Neural cell (in vitro differentiated cells): Measurements from ENCODE around the gene CAPN12. TPM values are rescaled to one million over a fixed set of nuclear protein-coding genes. Genes with fewer than 3 reads are reported as not detected.

ENCODE experiments used
- H2AFZ ChIP-seq: fragments of 200-600, 300-800 bp; sonication (generic), shearing (Covaris generic); 2 replicates; pipeline ENCODE4 v1.6.0; 2014; ENCODE audit warnings: low read depth, mild to moderate bottlenecking, antibody characterized with exemption, low read length, moderate library complexity
- H3F3A ChIP-seq: fragments of 200-600 bp; shearing (Covaris generic); 2 replicates; pipeline ENCODE4 v1.6.1; 2016; ENCODE audit warnings: mild to moderate bottlenecking, moderate library complexity, mixed read lengths, antibody characterized with exemption, low read length; ENCODE audit not compliant: insufficient read depth, poor library complexity, severe bottlenecking
- H3K27ac ChIP-seq: fragments of 200-600, 300-800 bp; sonication (generic), shearing (Covaris generic); 2 replicates; pipeline ENCODE4 v1.5.1; 2014; ENCODE audit warnings: mild to moderate bottlenecking, low read length, moderate library complexity
- H3K27me3 ChIP-seq: fragments of 300-800, 200-600 bp; sonication (generic), shearing (Covaris generic); 2 replicates; pipeline ENCODE4 v1.6.0; 2014; ENCODE audit warnings: mild to moderate bottlenecking, low read depth, low read length, moderate library complexity; ENCODE audit not compliant: insufficient read depth
- H3K36me3 ChIP-seq: fragments of 300-800, 200-600 bp; sonication (generic), shearing (Covaris generic); 2 replicates; pipeline ENCODE4 v1.5.1; 2014; ENCODE audit warnings: mild to moderate bottlenecking, antibody characterized with exemption, low read length, moderate library complexity; ENCODE audit not compliant: insufficient read depth
- H3K4me2 ChIP-seq: fragments of 300-800, 200-600 bp; sonication (generic), shearing (Covaris generic); 2 replicates; pipeline ENCODE4 v1.6.0; 2014; ENCODE audit warnings: mild to moderate bottlenecking, low read length
- H3K4me3 ChIP-seq: fragments of 300-800, 200-600 bp; sonication (generic), shearing (Covaris generic); 2 replicates; pipeline ENCODE4 v1.5.1; 2014; ENCODE audit warnings: mild to moderate bottlenecking, low read length, moderate library complexity
- H3K79me2 ChIP-seq: fragments of 200-600 bp; shearing (Covaris generic); replicated peaks from 2 replicates; pipeline ENCODE4 v1.6.0; 2014; ENCODE audit warnings: mild to moderate bottlenecking, low read length, moderate library complexity; ENCODE audit not compliant: insufficient read depth
- H3K9ac ChIP-seq: fragments of 300-800, 200-600 bp; sonication (generic), shearing (Covaris generic); 2 replicates; pipeline ENCODE4 v1.6.1; 2016; ENCODE audit warnings: mild to moderate bottlenecking, low read length, mixed read lengths
- H3K9me2 ChIP-seq: fragments of 200-600 bp; shearing (Covaris generic); 2 replicates; pipeline ENCODE4 v1.6.1; 2016; ENCODE audit warnings: mild to moderate bottlenecking, low read length, mixed read lengths; ENCODE audit not compliant: insufficient read depth
- H3K9me3 ChIP-seq: fragments of 200-600, 300-800 bp; sonication (generic), shearing (Covaris generic); 2 replicates; pipeline ENCODE4 v1.6.1; 2016; ENCODE audit warnings: mild to moderate bottlenecking, mixed run types, low read length, moderate library complexity, mixed read lengths
- H4K20me1 ChIP-seq: fragments of 200-600 bp; shearing (Covaris generic); 2 replicates; pipeline ENCODE4 v1.6.1; 2016; ENCODE audit warnings: mild to moderate bottlenecking, mixed run types; ENCODE audit not compliant: insufficient read depth
- CTCF ChIP-seq: fragments of 450-650 bp; IDR thresholded peaks from 2 replicates; pipeline ENCODE4 v1.5.1; 2014; ENCODE audit warnings: antibody characterized with exemption, mild to moderate bottlenecking, moderate library complexity; ENCODE audit not compliant: poor library complexity, severe bottlenecking
- EP300 ChIP-seq: fragments of 450-650 bp; conservative IDR thresholded peaks from 2 replicates; pipeline ENCODE4 v1.6.1; 2014; ENCODE audit warnings: antibody characterized with exemption, mild to moderate bottlenecking, moderate library complexity; ENCODE audit not compliant: poor library complexity, severe bottlenecking
- EZH2 ChIP-seq: fragments of 200-600, 300-800 bp; shearing (Covaris generic), sonication (generic); IDR thresholded peaks from 2 replicates; pipeline ENCODE4 v1.6.1; 2014; ENCODE audit warnings: antibody characterized with exemption, low read length, borderline replicate concordance, mild to moderate bottlenecking; ENCODE audit not compliant: insufficient read depth, poor library complexity, severe bottlenecking
- MXI1 ChIP-seq: fragments of 450-650 bp; conservative IDR thresholded peaks from 2 replicates; pipeline ENCODE4 v1.6.1; 2014; ENCODE audit warnings: antibody characterized with exemption, mild to moderate bottlenecking; ENCODE audit not compliant: poor library complexity, severe bottlenecking
- POLR2AphosphoS5 ChIP-seq: IDR thresholded peaks from 2 replicates; pipeline ENCODE4 v1.6.1; 2012
- RAD21 ChIP-seq: fragments of 450-650 bp; conservative IDR thresholded peaks from 2 replicates; pipeline ENCODE4 v1.6.1; 2014; ENCODE audit warnings: antibody characterized with exemption, mild to moderate bottlenecking, moderate library complexity
- SMC3 ChIP-seq: fragments of 450-650 bp; conservative IDR thresholded peaks from 2 replicates; pipeline ENCODE4 v1.6.1; 2014; ENCODE audit warnings: antibody characterized with exemption, mild to moderate bottlenecking, moderate library complexity; ENCODE audit not compliant: poor library complexity
- TAF1 ChIP-seq: IDR thresholded peaks from 2 replicates; pipeline ENCODE4 v1.6.1; 2012; ENCODE audit warnings: low read depth
- polyA plus RNA-seq: library from polyadenylated mRNA; depleted of rRNA; stranded (reverse); fragments of >200 nt; gene quantifications from 2 replicates; pipeline ENCODE4 v1.2.3, GENCODE V29; 2014
- TF ChIP-seq, protein P1 (sequence below): IDR thresholded peaks from 2 replicates; pipeline ENCODE4 v1.6.1; 2012; ENCODE audit warnings: borderline replicate concordance

The CAPN12 gene
- polyA plus RNA-seq, 1 donor from 2014 or later = not detected

- Histone ChIP-seq H3K27ac (no peak overlapping the region), H3K4me2 (no peak overlapping the region), H3K36me3 (no peaks in the 10 kb centered on the region), H3K9ac (no peak overlapping the region), H2AFZ (no peak overlapping the region), H3K9me2 (no peaks in the 10 kb centered on the region), H3F3A (no peaks in the 10 kb centered on the region), H4K20me1 (no peaks in the 10 kb centered on the region), H3K27me3 (no peaks in the 10 kb centered on the region), H3K79me2 (no peaks in the 10 kb centered on the region), H3K9me3 (no peaks in the 10 kb centered on the region), H3K4me3 (no peak overlapping the region)
- TF ChIP-seq, protein P1, sequence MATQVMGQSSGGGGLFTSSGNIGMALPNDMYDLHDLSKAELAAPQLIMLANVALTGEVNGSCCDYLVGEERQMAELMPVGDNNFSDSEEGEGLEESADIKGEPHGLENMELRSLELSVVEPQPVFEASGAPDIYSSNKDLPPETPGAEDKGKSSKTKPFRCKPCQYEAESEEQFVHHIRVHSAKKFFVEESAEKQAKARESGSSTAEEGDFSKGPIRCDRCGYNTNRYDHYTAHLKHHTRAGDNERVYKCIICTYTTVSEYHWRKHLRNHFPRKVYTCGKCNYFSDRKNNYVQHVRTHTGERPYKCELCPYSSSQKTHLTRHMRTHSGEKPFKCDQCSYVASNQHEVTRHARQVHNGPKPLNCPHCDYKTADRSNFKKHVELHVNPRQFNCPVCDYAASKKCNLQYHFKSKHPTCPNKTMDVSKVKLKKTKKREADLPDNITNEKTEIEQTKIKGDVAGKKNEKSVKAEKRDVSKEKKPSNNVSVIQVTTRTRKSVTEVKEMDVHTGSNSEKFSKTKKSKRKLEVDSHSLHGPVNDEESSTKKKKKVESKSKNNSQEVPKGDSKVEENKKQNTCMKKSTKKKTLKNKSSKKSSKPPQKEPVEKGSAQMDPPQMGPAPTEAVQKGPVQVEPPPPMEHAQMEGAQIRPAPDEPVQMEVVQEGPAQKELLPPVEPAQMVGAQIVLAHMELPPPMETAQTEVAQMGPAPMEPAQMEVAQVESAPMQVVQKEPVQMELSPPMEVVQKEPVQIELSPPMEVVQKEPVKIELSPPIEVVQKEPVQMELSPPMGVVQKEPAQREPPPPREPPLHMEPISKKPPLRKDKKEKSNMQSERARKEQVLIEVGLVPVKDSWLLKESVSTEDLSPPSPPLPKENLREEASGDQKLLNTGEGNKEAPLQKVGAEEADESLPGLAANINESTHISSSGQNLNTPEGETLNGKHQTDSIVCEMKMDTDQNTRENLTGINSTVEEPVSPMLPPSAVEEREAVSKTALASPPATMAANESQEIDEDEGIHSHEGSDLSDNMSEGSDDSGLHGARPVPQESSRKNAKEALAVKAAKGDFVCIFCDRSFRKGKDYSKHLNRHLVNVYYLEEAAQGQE = no peak
- TF ChIP-seq EP300 (no peak), EZH2 (no peak), SMC3 (no peak), POLR2AphosphoS5 (no peak), MXI1 (no peak), RAD21 (no peak), CTCF (no peak), TAF1 (no peak)
Observed at GRCh38 chr19:38696729-38697055, 47.6 kb downstream of the CAPN12 start.

DNA sequence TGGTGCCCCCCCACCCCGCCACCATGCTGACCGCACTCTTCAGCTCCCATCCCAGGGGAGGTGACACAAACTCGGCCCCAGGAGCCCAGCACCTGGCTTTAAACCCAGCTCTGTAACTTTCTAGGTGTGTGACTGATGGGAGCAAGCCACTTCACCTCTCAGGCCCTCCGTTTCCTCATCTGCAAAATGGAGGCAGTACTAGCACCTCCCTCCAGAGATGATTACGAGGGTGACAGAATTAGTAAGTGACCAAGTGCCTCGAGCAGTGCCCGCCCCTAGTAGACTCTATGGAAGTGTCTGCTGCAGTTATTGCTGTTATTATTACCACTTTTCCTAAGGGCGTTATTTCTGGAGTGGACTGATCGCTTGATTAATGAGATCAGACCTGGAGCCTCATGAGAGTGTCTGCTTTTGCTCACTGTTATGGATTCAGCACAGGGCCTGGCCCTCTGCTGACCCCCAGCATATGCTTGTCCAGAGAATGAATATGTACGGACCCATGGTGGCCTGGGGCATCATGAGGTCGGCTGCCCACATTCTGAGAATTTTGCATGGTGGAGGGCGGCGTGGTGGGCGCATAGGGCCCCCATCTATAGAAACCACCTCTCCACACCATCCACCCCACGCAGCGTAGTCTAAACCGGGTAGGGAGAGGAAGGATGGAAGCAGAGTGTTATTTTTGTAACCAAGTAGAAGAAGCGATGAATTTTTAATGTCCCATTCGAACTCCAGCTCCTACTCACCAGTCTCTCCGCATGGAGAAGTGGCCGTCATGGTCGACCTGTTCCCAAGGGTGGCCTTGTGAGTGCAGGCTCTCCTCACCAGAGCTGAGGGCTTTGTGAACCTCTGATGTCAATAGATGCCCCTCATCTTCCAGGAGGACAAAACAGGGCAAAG, 48.2 kb downstream of the CAPN12 start:
- no peaks in the 10 kb centered on the region for H3K36me3 ChIP-seq
- H3K9me2 ChIP-seq = no peaks in the 10 kb centered on the region
- no peak overlapping the region for H3K9ac ChIP-seq
- H4K20me1 ChIP-seq = no peaks in the 10 kb centered on the region
- TF ChIP-seq MXI1 (no peak), EZH2 (no peak), CTCF (no peak), TAF1 (no peak), SMC3 (no peak), POLR2AphosphoS5 (no peak), EP300 (no peak), RAD21 (no peak)
- TF ChIP-seq, protein P1 = no peak
- no peak overlapping the region for H3K27ac ChIP-seq
- no peaks in the 10 kb centered on the region for H3K9me3 ChIP-seq
- no peak overlapping the region for H2AFZ ChIP-seq
- no peak overlapping the region for H3K4me2 ChIP-seq
- H3K27me3 ChIP-seq = no peaks in the 10 kb centered on the region
- no peaks in the 10 kb centered on the region for H3F3A ChIP-seq
- no peaks in the 10 kb centered on the region for H3K79me2 ChIP-seq
- H3K4me3 ChIP-seq = no peak overlapping the region
